Measurements from ENCODE around the gene TRAPPC8.
"Not testable (repeated sequence)": the region's sequence is repeated elsewhere in the genome, so short reads cannot be mapped to it uniquely, and the experiment has no call there.

TRAPPC8 gene

DNA sequence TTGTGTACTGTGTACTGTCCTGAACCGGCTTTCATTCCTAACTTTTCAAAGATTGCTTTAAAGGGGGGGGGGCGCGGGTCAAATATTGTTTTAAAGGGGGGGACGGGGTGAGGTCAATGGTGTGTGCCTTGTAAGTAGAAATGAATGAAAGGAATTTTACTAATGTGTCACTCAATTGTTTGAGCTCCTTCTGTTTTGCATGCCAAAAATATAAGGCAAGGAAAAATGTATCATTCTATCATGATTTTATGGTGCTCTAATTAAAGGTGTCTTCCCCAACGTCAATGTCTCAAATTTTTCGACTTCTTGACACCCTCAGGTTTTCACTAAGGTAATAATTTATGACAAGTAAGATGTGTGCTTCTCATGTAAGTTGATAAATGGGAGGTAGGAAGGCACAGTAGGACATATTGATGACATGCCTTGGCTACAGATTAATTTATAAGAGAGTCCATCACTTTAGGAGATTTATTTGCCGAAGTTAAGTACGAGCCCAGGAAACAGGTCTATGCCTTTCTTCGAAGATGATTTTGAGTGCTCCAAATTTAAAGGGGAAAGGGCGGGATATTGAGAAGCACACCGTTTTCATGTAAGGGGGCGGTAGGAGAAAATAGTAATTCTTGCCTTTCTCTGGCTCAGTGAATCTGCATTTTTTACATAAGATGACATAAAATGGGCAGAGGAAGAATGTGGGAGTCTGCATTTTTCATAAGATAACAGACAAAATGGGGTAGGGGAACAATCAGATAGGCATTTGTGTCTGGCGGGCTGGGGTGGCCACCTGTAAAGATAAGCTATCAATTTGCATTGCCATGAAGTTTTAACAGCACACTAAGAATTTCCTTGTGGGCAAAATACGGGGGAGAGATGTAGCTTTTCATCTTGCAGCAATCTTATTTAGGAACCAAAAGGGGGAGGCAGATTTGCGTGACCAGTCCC lies 1.2 kb upstream of the TRAPPC8 start:
- DNase-seq = no peak

DNA sequence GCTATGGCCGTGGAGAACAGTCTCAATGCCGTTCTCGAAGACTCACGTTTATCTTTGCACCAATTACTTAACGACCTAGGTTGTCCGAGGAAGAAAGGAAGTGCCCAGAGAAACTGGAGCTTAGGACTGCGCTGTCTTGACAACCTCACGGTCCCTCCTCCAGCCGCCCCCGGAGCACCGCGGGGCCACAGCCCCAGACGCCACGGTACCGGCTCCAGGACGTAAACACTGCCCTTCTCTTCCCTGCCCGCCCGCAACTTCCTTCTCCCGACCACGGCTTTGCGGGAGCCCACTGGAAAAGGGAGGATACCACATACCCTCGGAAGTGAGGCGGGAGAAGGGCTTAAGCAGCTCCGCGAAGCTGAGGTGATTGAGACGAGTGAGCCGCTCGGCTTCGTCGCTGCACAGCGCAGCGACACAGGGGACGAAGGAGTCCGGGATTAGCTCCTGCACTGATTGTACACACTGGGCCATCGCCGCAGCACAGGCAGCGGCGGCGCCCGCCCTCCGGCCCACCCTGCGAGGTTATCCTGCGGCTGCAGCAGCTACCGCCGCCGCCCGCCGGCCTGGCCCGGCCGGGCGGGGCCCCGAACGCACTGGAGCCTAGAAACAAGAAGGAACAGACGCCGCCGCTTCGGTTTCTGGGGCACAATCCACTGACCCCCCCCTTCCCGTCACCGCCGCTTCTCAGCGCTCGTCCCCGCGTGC lies 483 bp downstream of the TRAPPC8 start:
- peak; percentile 12 for DNase-seq

DNA sequence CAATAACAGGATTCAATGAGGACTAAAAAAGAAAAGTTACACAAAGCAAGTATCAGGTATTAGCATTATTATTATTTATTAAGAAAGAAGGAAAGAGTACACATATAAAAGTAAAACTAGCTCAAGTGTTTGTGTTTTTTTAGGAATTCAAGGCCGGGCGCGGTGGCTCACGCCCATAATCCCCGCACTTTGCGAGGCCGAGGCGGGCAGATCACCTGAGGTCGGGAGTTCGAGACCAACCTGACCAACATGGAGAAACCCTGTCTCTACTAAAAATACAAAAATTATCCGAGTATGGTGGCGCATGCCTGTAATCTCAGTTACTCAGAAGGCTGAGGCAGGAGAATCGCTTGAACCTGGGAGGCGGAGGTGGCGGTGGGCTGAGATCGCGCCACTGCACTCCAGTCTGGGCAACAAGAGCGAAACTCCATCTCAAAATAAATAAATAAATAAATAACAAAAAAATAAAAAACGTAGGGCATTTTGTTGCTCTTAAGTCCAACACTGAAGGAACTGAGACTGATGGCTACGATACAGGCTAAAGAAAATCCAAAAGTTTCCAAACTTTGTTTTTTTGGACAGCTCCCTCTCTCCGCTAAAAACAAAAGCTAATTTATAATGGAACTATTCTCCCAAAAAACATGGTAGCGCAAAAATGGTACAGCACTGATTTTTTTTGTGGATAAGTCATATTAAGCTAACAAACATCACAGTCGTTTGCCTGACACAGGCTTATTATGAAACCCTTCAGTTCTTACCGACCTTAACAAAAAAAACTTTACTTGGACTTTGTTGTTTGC lies 1.7 kb downstream of the TRAPPC8 start:
- no peak for DNase-seq

DNA sequence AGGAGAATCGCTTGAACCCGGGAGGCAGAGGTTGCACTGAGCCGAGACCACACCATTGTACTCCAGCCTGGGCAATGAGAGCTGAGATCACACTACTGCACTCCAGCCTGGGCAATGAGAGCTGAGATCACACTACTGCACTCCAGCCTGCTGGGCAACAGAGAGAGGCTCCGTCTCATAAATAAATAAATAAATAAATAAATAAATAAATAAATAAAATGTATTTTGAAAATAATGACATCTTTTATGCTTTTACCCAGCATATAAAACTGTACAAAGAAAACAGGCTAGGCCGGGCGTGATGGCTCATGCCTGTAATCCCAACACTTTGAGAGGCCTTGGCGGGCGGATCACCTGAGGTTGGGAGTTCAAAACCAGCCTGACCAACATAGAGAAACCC lies 8.2 kb downstream of the TRAPPC8 start:
- DNase-seq = not testable (repeated sequence)

DNA sequence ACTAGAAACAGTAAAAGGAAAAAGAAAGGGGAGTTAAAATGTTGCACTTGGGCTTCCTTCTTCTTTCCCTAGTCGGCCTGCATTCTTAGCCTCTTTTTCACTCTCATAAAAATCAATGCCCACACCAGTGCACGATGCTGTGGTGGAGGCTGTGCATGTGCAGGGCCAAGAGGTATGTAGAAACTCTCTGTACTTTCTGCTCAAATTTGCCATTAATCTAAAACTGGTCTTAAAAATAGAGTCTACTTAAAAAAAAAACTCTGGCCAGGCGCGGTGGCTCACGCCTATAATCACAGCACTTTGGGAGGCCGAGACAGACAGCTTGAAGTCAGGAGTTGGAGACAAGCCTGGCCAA lies 11.1 kb downstream of the TRAPPC8 start:
- DNase-seq = no peak

DNA sequence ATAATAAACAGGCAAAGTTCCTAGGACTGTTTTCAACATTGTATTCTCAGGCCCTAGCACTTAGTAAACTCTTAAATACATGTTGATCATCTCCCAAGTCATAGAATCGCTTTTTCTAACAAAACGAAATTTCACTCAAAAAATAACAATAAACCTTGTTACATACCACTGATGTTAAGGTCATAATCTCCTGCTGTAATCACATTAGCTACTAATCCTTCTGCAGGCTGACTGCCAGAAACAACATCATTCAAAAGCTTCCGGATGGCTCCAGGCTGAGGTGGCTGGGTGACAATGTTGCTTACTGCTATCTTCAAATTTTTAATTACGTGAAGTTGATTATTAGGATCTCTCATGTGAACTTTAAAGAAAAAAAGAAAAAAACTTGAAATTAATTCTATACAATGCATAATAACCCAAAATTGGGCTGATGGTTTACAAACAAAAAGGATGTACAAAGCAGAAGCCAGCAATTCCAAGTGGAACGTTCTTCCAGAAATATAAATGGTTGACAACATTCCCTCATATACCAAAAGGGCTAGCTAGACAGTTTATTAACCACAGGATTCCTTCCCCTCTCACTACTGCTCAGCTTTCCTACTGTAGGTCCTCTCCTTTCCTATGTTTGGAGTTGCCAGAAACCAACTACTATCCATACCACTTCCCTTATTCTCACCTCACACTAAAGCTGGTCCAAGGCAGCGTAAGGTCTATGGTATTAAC lies 11.6 kb downstream of the TRAPPC8 start:
- DNase-seq = no peak

DNA sequence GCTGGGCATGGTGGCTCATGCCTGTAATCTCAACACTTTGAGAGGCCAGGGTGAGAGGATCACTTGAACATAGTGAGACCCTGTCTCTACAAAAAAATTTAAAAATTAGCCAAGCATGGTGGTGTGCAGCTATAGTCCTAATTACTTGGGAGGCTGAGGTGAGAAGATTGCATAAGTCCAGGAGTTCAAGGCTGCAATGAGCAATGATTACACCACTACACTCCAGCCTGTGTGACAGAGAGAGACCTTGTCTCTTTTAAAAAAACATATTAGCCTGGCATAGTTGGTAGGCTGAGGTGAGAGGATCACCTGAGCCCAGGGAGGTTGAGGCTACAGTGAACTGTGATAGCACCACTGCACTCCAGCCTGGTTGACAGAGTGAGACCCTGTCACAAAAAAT lies 13.7 kb downstream of the TRAPPC8 start:
- no peak for DNase-seq

DNA sequence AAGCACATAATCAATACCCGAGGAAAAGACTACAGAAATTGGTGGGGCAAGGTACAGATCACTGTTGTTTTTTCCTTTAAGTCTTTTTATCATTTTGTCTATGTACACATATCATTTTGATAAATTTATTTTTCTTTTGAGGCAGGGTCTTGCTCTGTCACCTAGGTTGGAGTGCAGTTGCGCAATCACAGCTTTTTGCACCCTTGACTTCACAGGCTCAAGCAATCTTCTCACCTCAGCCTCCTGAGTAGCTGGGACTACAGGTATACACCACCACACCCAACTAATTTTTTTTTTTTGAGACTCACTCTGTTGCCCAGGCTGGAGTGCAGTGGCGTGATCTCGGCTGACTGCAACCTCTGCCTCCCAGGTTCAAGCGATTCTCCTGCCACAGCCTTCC lies 15.9 kb downstream of the TRAPPC8 start:
- DNase-seq = not testable (repeated sequence)

DNA sequence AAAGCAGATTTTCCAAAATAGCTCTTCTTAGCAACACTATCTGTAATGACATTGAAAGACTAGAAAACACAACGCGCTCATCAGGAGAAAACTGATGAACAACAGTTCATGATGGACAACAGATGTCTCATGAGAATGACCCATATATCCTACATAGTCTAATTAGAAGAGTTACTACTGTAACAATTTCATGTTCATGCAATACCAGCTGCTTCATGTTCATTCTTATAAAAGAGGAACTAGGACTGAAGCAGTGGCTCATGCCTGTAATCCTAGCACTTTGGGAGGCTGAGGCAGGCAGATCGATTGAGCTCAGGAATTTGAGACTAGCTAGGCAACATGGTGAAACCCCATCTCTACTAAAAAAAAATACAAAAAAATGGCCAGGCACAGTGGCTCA lies 22.7 kb downstream of the TRAPPC8 start:
- DNase-seq = no peak

DNA sequence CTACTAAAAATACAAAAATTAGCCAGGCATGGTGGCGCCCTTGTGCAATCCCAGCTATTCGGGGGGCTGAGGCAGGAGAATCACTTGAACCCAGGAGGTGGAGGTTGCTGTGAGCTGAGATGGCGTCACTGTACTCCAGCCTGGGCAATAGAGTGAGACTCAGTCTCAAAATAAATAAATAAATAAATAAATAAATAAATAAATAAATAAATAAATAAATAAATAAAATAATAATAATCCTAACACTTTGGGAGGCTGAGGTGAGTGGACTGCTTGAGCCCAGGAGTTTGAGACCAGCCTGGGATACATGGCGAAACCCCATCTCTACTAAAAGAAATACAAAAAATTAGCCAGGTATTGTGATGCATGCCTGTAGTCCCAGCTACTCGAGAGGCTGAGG lies 23.6 kb downstream of the TRAPPC8 start:
- DNase-seq = not testable (repeated sequence)

DNA sequence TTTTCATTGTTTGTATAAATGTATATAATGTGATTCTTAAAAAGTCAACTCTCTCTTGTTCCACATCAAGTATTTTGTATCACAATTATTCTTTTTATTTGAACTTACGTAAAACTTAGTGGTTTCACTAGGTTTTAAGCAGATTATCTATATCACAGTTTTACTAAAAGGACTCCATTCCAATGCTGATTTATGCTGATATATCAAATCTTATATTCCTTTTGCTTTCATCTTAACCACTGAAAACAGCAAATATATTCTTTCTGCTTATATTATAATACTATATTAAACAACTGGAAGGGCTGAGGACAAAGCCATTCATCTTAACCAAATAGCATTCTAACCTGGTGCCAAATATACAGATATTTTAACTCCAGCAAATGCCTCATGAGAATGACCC lies 24.2 kb downstream of the TRAPPC8 start:
- no peak for DNase-seq

DNA sequence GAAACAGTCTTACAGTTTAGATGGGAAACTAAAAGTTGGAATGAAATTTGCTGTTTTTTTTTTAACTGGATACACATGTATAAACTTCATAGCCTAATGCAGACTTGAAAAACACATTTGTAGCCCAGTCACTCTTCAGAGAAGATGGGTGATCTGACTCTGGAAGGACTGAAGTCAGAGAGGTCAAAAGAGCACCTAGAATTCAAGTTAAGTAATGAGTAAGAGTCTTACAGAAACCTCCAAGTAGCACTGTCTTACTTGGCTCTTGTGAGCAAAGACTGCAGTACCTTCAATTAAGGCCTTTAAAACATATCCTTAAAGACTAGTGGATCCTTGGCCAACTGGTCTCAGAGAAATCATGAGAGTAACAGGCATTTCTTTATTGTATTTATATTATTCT lies 41.9 kb downstream of the TRAPPC8 start:
- no peak for DNase-seq

DNA sequence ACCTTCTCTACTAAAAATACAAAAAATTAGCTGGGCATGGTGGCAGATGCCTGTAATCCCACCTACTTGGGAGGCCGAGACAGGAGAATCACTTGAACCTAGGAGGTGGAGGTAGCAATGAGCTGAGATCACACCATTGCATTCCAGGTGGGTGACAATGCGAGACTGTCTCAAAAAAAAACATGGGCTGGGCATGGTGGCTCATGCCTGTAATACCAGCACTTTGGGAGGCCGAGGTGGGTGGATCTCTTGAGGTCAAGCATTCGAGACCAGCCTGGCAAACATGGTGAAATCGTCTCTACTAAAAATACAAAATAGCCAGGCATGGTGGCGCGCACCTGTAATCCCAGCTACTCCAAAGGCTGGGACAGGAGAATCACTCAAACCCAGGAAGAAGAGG lies 43.2 kb downstream of the TRAPPC8 start:
- DNase-seq = not testable (repeated sequence)

DNA sequence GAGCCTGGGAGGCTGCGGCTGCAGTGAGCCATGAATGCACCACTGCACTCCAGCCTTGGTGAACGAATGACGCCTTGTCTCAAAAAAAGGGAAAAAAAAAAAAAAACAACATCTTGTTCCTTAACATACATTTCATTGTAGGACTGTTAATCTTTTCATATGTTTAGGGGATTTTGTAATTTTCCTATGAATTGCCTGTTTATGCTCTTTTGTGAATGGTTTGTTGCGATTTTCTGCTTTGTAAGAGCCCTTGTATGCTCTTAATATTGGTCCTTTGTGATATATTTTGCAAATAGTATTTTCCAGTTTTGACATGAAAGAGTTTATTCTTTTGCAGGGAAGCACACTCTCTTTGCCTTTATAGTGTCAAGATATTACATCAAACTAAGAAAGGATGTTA lies 50.0 kb downstream of the TRAPPC8 start:
- no peak for DNase-seq

DNA sequence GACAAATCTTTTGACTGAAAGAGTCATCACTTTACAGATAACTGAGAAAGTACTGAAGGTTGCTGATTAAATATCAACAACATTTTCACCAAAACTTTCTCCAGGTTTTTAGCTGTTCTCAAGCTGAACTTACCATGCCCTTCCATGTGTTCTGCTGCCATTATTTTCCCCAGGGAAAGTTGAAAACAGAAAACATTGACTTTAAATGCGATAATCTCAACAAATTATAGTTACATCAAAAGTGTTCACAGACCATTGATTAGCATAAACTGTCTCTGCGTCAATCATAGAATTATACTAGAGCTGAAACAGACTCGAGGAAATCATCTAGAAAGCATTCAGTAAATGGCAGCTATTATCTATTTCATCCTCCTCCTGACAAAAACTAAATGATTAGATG lies 51.4 kb downstream of the TRAPPC8 start:
- no peak for DNase-seq

DNA sequence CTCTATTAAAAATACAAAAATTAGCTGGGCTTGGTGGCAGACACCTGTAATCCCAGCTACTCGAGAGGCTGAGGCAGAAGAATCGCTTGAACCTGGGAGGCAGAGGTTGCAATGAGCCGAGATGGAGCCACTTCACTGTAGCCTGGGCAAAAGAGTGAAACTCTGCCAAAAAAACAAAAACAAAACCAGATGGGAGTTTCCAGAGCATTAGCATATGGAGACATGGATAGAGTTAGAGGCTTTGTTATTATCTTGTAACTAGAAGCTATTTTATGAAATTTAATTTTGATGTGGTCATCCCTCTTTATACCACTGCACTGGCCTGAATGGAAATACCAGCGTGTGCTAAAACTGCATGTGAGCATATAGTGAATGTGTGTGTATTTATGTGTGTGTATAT lies 58.9 kb downstream of the TRAPPC8 start:
- no peak for DNase-seq

DNA sequence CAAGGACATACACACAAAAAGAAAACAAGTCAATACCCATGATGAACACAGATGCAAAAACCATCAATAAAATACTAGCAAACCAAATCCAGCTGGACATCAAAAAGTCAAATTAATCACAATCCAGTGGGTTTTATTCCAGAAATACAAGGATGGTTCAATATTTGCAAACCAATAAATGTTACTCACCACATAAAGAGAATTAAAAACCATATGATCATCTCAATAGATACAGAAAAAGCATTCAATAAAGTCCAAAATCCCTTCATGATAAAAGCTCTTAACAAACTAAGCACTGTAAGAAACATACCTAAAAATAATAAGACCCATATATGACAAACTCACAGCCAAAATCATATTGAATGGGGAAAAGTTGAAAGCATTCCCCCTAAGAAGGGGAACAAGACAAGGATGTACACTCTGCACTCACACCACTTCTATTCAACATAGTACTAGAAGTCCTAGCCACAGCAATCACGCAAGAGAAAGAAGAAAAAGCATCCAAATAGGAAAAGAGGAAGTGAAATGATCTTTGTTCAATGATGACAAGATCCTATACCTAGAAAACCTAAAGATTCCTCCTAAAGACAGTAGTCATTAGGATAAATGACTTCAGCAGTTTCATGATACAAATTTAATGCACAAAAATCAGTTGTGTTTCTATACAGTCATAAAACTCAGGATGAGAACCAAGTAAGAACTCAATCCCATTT lies 62.6 kb downstream of the TRAPPC8 start:
- DNase-seq = no peak

DNA sequence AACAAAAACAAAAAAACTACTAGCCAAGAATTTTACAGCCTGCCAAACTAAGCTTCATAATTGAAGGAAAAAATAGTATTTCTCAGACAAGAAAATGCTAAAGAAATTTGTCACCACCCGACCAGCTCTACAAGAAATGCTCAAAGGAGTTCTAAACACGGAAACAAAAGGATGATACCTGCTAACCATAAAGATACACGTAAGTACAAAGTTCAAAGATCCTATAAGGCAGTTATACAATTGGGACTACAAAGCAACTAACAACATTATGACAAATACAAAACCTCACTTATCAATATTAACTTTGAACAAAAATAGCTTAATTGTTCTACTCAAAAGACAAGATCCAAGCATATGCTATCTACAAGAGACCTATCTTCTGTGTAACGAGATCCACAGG lies 64.6 kb downstream of the TRAPPC8 start:
- DNase-seq = no peak

DNA sequence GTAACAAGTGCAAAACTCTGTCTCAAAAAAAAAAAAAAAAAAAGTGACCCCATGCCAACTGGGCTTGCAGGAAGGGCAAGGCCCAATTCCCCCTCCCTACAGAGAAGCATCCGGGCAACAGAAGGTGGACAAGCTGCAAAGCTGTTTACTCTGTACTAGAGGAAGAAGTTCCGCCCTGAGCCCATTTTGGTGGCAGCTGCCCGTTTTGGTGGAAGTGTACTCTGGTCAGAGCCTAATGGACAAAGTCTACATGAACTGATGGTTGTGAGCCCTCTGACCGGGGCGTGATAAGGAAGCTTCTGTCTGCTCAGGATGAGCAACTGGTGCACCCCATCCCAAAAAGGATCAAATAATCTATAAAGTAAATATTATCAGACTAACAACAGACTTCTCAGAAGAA lies 65.0 kb downstream of the TRAPPC8 start:
- no peak for DNase-seq

DNA sequence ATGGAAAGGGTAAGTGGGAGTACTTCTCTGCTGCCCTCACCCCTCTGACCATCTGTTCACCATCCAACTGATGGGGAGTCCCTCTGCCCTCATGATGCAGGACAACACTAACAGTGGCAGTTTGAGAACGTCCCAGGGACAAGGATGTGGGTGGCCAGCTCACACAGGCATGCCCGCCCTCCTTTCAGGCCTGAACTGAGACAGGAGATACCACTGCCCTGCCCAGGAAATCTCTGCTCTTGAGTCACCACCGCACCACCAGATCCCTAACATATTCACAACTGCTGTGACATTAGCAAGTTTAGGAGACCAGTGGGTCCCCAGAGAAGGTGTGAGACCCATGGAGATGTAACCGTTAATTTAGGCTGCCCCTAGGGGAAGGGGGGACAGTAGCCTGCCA lies 66.2 kb downstream of the TRAPPC8 start:
- no peak for DNase-seq

DNA sequence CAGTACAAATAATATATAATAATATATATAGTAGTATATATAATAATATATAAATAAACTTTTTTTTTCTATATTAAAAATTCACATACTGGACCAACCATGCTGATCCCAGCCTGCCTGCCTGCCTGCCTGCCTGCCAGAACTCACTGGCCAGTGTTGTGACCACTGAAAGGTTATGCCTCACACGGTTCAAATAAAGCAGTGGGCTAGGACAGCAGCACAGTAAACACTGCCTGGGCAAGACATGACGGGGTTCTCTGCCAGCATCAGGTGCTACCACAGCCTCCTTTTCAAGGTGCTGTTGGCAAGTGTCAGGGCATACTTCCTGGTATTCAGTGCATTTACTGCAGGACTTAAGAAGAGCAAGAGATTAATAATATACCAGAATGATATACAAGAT lies 67.6 kb downstream of the TRAPPC8 start:
- no peak for DNase-seq

DNA sequence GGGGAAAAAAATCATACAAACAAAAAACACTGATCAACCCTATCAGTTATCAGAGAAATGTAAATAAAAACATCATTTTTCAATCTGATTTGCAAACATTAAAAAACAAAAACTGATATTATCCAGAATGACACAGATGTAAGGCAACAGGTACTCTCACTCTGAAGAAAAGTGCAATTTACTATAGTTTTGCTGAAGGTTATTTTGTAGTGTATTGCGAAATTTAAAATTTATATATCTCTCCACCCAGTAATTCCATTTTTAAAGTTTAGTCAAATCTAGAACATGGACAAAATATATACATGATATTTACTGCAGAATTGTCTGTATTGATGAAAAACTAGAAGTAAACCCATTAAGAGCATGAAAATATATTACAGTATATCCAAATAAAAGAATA lies 79.8 kb downstream of the TRAPPC8 start:
- no peak for DNase-seq
